HCT116 (cell line): ENCODE data around the gene CCDC182. TPM values are rescaled to one million over a fixed set of nuclear protein-coding genes. Genes with fewer than 3 reads are reported as not detected.

Experiments used
- ATAC-seq: fragments of 200-7000 bp; cut with Tn5 transposase; 2 replicates; pipeline ENCODE4 v1.9.1; 2020; ENCODE audit warnings: mild to moderate bottlenecking, moderate library complexity
- BruUV-seq: library from RNA; stranded (reverse); fragments of 400-500 nt; replicated peaks from 2 replicates; lab custom pipeline; 2021; lab: Mats Ljungman, UMichigan
- CTCF ChIA-PET: fragments of 300-600 bp; sonication (Branson Sonifier 250); formaldehyde crosslinking; loops from one replicate; lab custom pipeline; 2021; ENCODE audit warnings: antibody characterized with exemption; lab: Charles Lee
- POLR2A ChIA-PET: fragments of 300-600, 350-600 bp; sonication (Branson Sonifier 250); formaldehyde crosslinking; loops from one replicate; lab custom pipeline; 2021; ENCODE audit warnings: antibody characterized with exemption; lab: Charles Lee
- RAD21 ChIA-PET, 2 experiments: fragments of 300-600 bp; sonication (Branson Sonifier 250); formaldehyde crosslinking; loops; one replicate each; lab custom pipeline; 2023; ENCODE audit warnings: low total read pairs in 2 of 2; ENCODE audit not compliant: uncharacterized antibody in 2 of 2, unreplicated experiment in 2 of 2, low non-redundant PET in 1 of 2; lab: Charles Lee
- DNase-seq: peaks from one replicate; pipeline ENCODE4 v3.0.0-alpha.2; 2010; ENCODE audit warnings: low read depth, low spot score
- H2AFZ ChIP-seq: fragments of 200-600 bp; shearing (Covaris generic), sonication (generic); 2 replicates; pipeline ENCODE4 v1.6.1; 2017; ENCODE audit warnings: low read depth, mixed run types, mixed read lengths, antibody characterized with exemption, low read length; ENCODE audit not compliant: poor library complexity, severe bottlenecking
- H3K27ac ChIP-seq: 2 replicates; pipeline ENCODE4 v1.5.1; 2012; ENCODE audit warnings: low read depth, low read length
- H3K27me3 ChIP-seq: fragments of 200-600 bp; sonication (generic); 2 replicates; pipeline ENCODE4 v1.6.1; 2016; ENCODE audit warnings: mixed run types, low read length, mixed read lengths; ENCODE audit not compliant: insufficient read depth
- H3K36me3 ChIP-seq, 2 experiments: fragments of 200-500 bp in 1 of 2; fragments of 200-600 bp in 1 of 2; sonication (Bioruptor generic) in 1 of 2; sonication (generic) in 1 of 2; 2 replicates each; pipeline versions ENCODE4 v1.5.1 to v1.6.1; 2014 to 2016; ENCODE audit warnings: low read length in 2 of 2, inconsistent platforms in 1 of 2, mixed read lengths in 1 of 2, mixed run types in 1 of 2; ENCODE audit not compliant: insufficient read depth in 2 of 2, control insufficient read depth in 1 of 2
- H3K4me1 ChIP-seq, 2 experiments: fragments of 200-600 bp in 1 of 2; sonication (generic) in 1 of 2; 2 replicates each; pipeline versions ENCODE4 v1.5.1 to v1.6.1; 2012 to 2017; ENCODE audit warnings: low read length in 2 of 2, inconsistent platforms in 1 of 2, mild to moderate bottlenecking in 1 of 2, mixed read lengths in 1 of 2, mixed run types in 1 of 2, moderate library complexity in 1 of 2; ENCODE audit not compliant: insufficient read depth in 2 of 2, control insufficient read depth in 1 of 2
- H3K4me2 ChIP-seq: fragments of 200-600 bp; sonication (generic); 2 replicates; pipeline ENCODE4 v1.6.1; 2017; ENCODE audit warnings: mixed run types, low read length, mixed read lengths
- H3K4me3 ChIP-seq, 2 experiments: fragments of 200-600 bp in 1 of 2; sonication (generic) in 1 of 2; replicated peaks in 1 of 2; 2 replicates each; pipeline ENCODE4 v1.5.1; 2011 to 2016; ENCODE audit warnings: low read length in 2 of 2, control low read depth in 1 of 2, low read depth in 1 of 2, mild to moderate bottlenecking in 1 of 2, mixed read lengths in 1 of 2, mixed run types in 1 of 2
- H3K79me2 ChIP-seq: fragments of 200-600 bp; sonication (generic); 2 replicates; pipeline ENCODE4 v1.6.1; 2017; ENCODE audit warnings: mild to moderate bottlenecking, mixed run types, low read length, moderate library complexity, mixed read lengths; ENCODE audit not compliant: insufficient read depth
- H3K9ac ChIP-seq: fragments of 200-600 bp; sonication (generic); 2 replicates; pipeline ENCODE4 v1.6.1; 2016; ENCODE audit warnings: low read length, mixed read lengths
- H3K9me2 ChIP-seq: fragments of 200-600 bp; sonication (generic), shearing (Covaris generic); 2 replicates; pipeline ENCODE4 v1.6.1; 2017; ENCODE audit warnings: mixed run types, mild to moderate bottlenecking, moderate library complexity; ENCODE audit not compliant: insufficient read depth
- H3K9me3 ChIP-seq, 2 experiments: fragments of 200-500 bp in 1 of 2; fragments of 200-600 bp in 1 of 2; sonication (Bioruptor generic) in 1 of 2; sonication (generic) in 1 of 2; 2 replicates each; pipeline ENCODE4 v1.6.1; 2014 to 2017; ENCODE audit warnings: low read length in 2 of 2, mixed read lengths in 2 of 2, inconsistent platforms in 1 of 2, low read depth in 1 of 2, mild to moderate bottlenecking in 1 of 2, mixed run types in 1 of 2, moderate library complexity in 1 of 2; ENCODE audit not compliant: control insufficient read depth in 1 of 2, insufficient read depth in 1 of 2
- H4K20me1 ChIP-seq: fragments of 200-600 bp; sonication (generic), shearing (Covaris generic); 2 replicates; pipeline ENCODE4 v1.6.1; 2017; ENCODE audit warnings: mixed run types, mild to moderate bottlenecking, moderate library complexity; ENCODE audit not compliant: insufficient read depth
- EGR1 ChIP-seq: IDR thresholded peaks from 2 replicates; pipeline ENCODE4 v1.6.1; 2012; ENCODE audit warnings: low read depth
- ELF1 ChIP-seq: IDR thresholded peaks from 2 replicates; pipeline ENCODE4 v1.6.1; 2012; ENCODE audit warnings: low read depth, borderline replicate concordance
- FOSL1 ChIP-seq: IDR thresholded peaks from 2 replicates; pipeline ENCODE4 v1.6.1; 2012; ENCODE audit warnings: low read depth
- JUND ChIP-seq: IDR thresholded peaks from 2 replicates; pipeline ENCODE4 v1.6.1; 2012
- POLR2A ChIP-seq: IDR thresholded peaks from 2 replicates; pipeline ENCODE4 v1.7.0; 2011; ENCODE audit warnings: borderline replicate concordance; ENCODE audit not compliant: insufficient read depth, insufficient read length; ENCODE audit errors: extremely low read depth
- SP1 ChIP-seq: IDR thresholded peaks from 2 replicates; pipeline ENCODE4 v1.6.1; 2012; ENCODE audit warnings: low read depth
- SRF ChIP-seq: IDR thresholded peaks from 2 replicates; pipeline ENCODE4 v1.6.1; 2012; ENCODE audit warnings: low read depth
- ZFX ChIP-seq: fragments of 450-650 bp; IDR thresholded peaks from 2 replicates; pipeline ENCODE4 v1.6.1; 2017
- intact Hi-C: fragments of 100-400 bp; cut with micrococcal nuclease; formaldehyde crosslinking; loops from 2 replicates; pipeline ENCODE4 v1.10.0; 2022
- total RNA-seq: library from RNA; stranded (reverse); gene quantifications from one replicate; pipeline ENCODE4 v1.2.1, GENCODE V29; 2021; ENCODE audit not compliant: unreplicated experiment
- TF ChIP-seq, protein P1 (sequence below): IDR thresholded peaks from 2 replicates; pipeline ENCODE4 v1.6.1; 2012
- TF ChIP-seq, protein P2 (sequence below): IDR thresholded peaks from 2 replicates; pipeline ENCODE4 v1.6.1; 2012; ENCODE audit warnings: low read depth

CCDC182 gene
- total RNA-seq, 1 experiment from 2014 or later: not detected

DNA sequence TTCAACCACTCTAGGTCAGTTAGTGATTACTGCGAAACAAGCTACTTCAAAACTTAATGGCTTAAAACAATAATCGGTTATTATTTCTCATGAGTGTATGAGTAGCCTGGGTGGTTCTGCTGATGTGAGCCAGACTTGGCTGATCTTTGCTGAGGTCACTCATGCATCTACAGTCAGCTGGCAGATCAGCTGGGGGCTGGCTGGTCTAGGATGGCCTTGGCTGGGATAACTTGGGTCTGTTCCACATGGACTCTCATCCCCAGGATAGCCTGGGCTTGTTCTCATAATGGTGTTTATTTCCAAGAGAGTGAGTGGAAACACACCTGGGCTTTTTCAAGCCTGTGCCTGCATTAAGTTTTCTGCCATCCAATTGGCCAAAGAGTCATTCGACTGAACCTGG lies 13.0 kb downstream of the CCDC182 start:
- Histone ChIP-seq H3K9ac (no peak overlapping the region), H3K79me2 (no peaks in the 10 kb centered on the region), H2AFZ (no peak overlapping the region), H4K20me1 (no peaks in the 10 kb centered on the region), H3K4me3 (no peak overlapping the region), H3K27me3 (0 out of 2 replicates have a peak, but pooled peaks cover 4% of the 10 kb centered on the region), H3K4me1 (no peaks in the 10 kb centered on the region), H3K9me2 (no peaks in the 10 kb centered on the region), H3K4me2 (no peak overlapping the region), H3K36me3 (no peaks in the 10 kb centered on the region), H3K27ac (no peak overlapping the region), H3K9me3 (no peaks in the 10 kb centered on the region)
- intact Hi-C loops: no loop called here
- RAD21 ChIA-PET: no interaction called here
- no TSS peak for BruUV-seq
- ATAC-seq: no peak
- CTCF ChIA-PET: interaction anchor here (0.7 kb wide), 1 partner anchor 602 kb away, joined by 4 read pairs; no protein-coding TSS in a partner anchor
- DNase-seq: no peak
- TF ChIP-seq SP1 (no peak), SRF (no peak), ELF1 (no peak), EGR1 (no peak), FOSL1 (no peak), ZFX (no peak), POLR2A (no peak), JUND (no peak)
- TF ChIP-seq, protein P1, sequence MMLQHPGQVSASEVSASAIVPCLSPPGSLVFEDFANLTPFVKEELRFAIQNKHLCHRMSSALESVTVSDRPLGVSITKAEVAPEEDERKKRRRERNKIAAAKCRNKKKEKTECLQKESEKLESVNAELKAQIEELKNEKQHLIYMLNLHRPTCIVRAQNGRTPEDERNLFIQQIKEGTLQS: no peak
- TF ChIP-seq, protein P2, sequence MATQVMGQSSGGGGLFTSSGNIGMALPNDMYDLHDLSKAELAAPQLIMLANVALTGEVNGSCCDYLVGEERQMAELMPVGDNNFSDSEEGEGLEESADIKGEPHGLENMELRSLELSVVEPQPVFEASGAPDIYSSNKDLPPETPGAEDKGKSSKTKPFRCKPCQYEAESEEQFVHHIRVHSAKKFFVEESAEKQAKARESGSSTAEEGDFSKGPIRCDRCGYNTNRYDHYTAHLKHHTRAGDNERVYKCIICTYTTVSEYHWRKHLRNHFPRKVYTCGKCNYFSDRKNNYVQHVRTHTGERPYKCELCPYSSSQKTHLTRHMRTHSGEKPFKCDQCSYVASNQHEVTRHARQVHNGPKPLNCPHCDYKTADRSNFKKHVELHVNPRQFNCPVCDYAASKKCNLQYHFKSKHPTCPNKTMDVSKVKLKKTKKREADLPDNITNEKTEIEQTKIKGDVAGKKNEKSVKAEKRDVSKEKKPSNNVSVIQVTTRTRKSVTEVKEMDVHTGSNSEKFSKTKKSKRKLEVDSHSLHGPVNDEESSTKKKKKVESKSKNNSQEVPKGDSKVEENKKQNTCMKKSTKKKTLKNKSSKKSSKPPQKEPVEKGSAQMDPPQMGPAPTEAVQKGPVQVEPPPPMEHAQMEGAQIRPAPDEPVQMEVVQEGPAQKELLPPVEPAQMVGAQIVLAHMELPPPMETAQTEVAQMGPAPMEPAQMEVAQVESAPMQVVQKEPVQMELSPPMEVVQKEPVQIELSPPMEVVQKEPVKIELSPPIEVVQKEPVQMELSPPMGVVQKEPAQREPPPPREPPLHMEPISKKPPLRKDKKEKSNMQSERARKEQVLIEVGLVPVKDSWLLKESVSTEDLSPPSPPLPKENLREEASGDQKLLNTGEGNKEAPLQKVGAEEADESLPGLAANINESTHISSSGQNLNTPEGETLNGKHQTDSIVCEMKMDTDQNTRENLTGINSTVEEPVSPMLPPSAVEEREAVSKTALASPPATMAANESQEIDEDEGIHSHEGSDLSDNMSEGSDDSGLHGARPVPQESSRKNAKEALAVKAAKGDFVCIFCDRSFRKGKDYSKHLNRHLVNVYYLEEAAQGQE: no peak
- POLR2A ChIA-PET: no interaction called here
